Neural cell (in vitro differentiated cells): ENCODE measurements around the gene PRKCE. TPM values are rescaled to one million over a fixed set of nuclear protein-coding genes. Genes with fewer than 3 reads are reported as not detected.

ENCODE experiments used
- H2AFZ ChIP-seq: fragments of 200-600, 300-800 bp; sonication (generic), shearing (Covaris generic); 2 replicates; pipeline ENCODE4 v1.6.0; 2014; ENCODE audit warnings: low read depth, mild to moderate bottlenecking, antibody characterized with exemption, low read length, moderate library complexity
- H3F3A ChIP-seq: fragments of 200-600 bp; shearing (Covaris generic); 2 replicates; pipeline ENCODE4 v1.6.1; 2016; ENCODE audit warnings: mild to moderate bottlenecking, moderate library complexity, mixed read lengths, antibody characterized with exemption, low read length; ENCODE audit not compliant: insufficient read depth, poor library complexity, severe bottlenecking
- H3K27ac ChIP-seq: fragments of 200-600, 300-800 bp; sonication (generic), shearing (Covaris generic); 2 replicates; pipeline ENCODE4 v1.5.1; 2014; ENCODE audit warnings: mild to moderate bottlenecking, low read length, moderate library complexity
- H3K27me3 ChIP-seq: fragments of 300-800, 200-600 bp; sonication (generic), shearing (Covaris generic); 2 replicates; pipeline ENCODE4 v1.6.0; 2014; ENCODE audit warnings: mild to moderate bottlenecking, low read depth, low read length, moderate library complexity; ENCODE audit not compliant: insufficient read depth
- H3K36me3 ChIP-seq: fragments of 300-800, 200-600 bp; sonication (generic), shearing (Covaris generic); 2 replicates; pipeline ENCODE4 v1.5.1; 2014; ENCODE audit warnings: mild to moderate bottlenecking, antibody characterized with exemption, low read length, moderate library complexity; ENCODE audit not compliant: insufficient read depth
- H3K4me2 ChIP-seq: fragments of 300-800, 200-600 bp; sonication (generic), shearing (Covaris generic); 2 replicates; pipeline ENCODE4 v1.6.0; 2014; ENCODE audit warnings: mild to moderate bottlenecking, low read length
- H3K4me3 ChIP-seq: fragments of 300-800, 200-600 bp; sonication (generic), shearing (Covaris generic); 2 replicates; pipeline ENCODE4 v1.5.1; 2014; ENCODE audit warnings: mild to moderate bottlenecking, low read length, moderate library complexity
- H3K79me2 ChIP-seq: fragments of 200-600 bp; shearing (Covaris generic); replicated peaks from 2 replicates; pipeline ENCODE4 v1.6.0; 2014; ENCODE audit warnings: mild to moderate bottlenecking, low read length, moderate library complexity; ENCODE audit not compliant: insufficient read depth
- H3K9ac ChIP-seq: fragments of 300-800, 200-600 bp; sonication (generic), shearing (Covaris generic); 2 replicates; pipeline ENCODE4 v1.6.1; 2016; ENCODE audit warnings: mild to moderate bottlenecking, low read length, mixed read lengths
- H3K9me2 ChIP-seq: fragments of 200-600 bp; shearing (Covaris generic); 2 replicates; pipeline ENCODE4 v1.6.1; 2016; ENCODE audit warnings: mild to moderate bottlenecking, low read length, mixed read lengths; ENCODE audit not compliant: insufficient read depth
- H3K9me3 ChIP-seq: fragments of 200-600, 300-800 bp; sonication (generic), shearing (Covaris generic); 2 replicates; pipeline ENCODE4 v1.6.1; 2016; ENCODE audit warnings: mild to moderate bottlenecking, mixed run types, low read length, moderate library complexity, mixed read lengths
- H4K20me1 ChIP-seq: fragments of 200-600 bp; shearing (Covaris generic); 2 replicates; pipeline ENCODE4 v1.6.1; 2016; ENCODE audit warnings: mild to moderate bottlenecking, mixed run types; ENCODE audit not compliant: insufficient read depth
- CTCF ChIP-seq: fragments of 450-650 bp; IDR thresholded peaks from 2 replicates; pipeline ENCODE4 v1.5.1; 2014; ENCODE audit warnings: antibody characterized with exemption, mild to moderate bottlenecking, moderate library complexity; ENCODE audit not compliant: poor library complexity, severe bottlenecking
- EP300 ChIP-seq: fragments of 450-650 bp; conservative IDR thresholded peaks from 2 replicates; pipeline ENCODE4 v1.6.1; 2014; ENCODE audit warnings: antibody characterized with exemption, mild to moderate bottlenecking, moderate library complexity; ENCODE audit not compliant: poor library complexity, severe bottlenecking
- EZH2 ChIP-seq: fragments of 200-600, 300-800 bp; shearing (Covaris generic), sonication (generic); IDR thresholded peaks from 2 replicates; pipeline ENCODE4 v1.6.1; 2014; ENCODE audit warnings: antibody characterized with exemption, low read length, borderline replicate concordance, mild to moderate bottlenecking; ENCODE audit not compliant: insufficient read depth, poor library complexity, severe bottlenecking
- MXI1 ChIP-seq: fragments of 450-650 bp; conservative IDR thresholded peaks from 2 replicates; pipeline ENCODE4 v1.6.1; 2014; ENCODE audit warnings: antibody characterized with exemption, mild to moderate bottlenecking; ENCODE audit not compliant: poor library complexity, severe bottlenecking
- POLR2AphosphoS5 ChIP-seq: IDR thresholded peaks from 2 replicates; pipeline ENCODE4 v1.6.1; 2012
- RAD21 ChIP-seq: fragments of 450-650 bp; conservative IDR thresholded peaks from 2 replicates; pipeline ENCODE4 v1.6.1; 2014; ENCODE audit warnings: antibody characterized with exemption, mild to moderate bottlenecking, moderate library complexity
- REST ChIP-seq: IDR thresholded peaks from 2 replicates; pipeline ENCODE4 v1.6.1; 2012; ENCODE audit warnings: borderline replicate concordance
- SMC3 ChIP-seq: fragments of 450-650 bp; conservative IDR thresholded peaks from 2 replicates; pipeline ENCODE4 v1.6.1; 2014; ENCODE audit warnings: antibody characterized with exemption, mild to moderate bottlenecking, moderate library complexity; ENCODE audit not compliant: poor library complexity
- TAF1 ChIP-seq: IDR thresholded peaks from 2 replicates; pipeline ENCODE4 v1.6.1; 2012; ENCODE audit warnings: low read depth
- polyA plus RNA-seq: library from polyadenylated mRNA; depleted of rRNA; stranded (reverse); fragments of >200 nt; gene quantifications from 2 replicates; pipeline ENCODE4 v1.2.3, GENCODE V29; 2014

PRKCE gene
- polyA plus RNA-seq, 1 donor from 2014 or later, result 5.4 TPM

DNA sequence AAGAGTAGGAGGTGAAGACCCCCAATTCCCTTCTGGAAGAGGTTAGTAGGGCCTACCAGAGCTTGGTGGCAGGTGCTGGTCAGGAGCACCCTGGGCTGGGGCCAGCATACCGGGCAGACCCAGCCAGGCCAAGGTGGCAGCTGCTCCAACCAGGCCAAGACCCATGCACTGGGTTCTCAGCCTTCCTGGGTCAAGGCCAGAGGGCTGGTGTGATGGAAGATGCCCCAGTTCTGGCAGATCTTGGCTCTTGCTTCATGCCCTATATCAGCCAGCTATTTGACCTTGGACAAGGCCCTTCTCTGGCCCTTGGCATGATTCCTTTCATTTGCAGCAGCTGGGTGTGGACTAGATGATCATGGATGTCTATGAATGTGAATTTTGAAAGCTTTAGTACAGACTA is 57.7 kb downstream of the PRKCE start:
- H3K36me3 ChIP-seq, result no peaks in the 10 kb centered on the region
- H3K27ac ChIP-seq, result no peak overlapping the region
- TF ChIP-seq RAD21, result no peak
- TF ChIP-seq REST, result no peak
- TF ChIP-seq EP300, result no peak
- TF ChIP-seq TAF1, result no peak
- no peak for TF ChIP-seq EZH2
- no peak for TF ChIP-seq SMC3
- no peak for TF ChIP-seq POLR2AphosphoS5
- no peak for TF ChIP-seq MXI1
- TF ChIP-seq CTCF, result no peak
- H2AFZ ChIP-seq, result no peak overlapping the region
- H3K4me2 ChIP-seq, result no peak overlapping the region
- no peaks in the 10 kb centered on the region for H4K20me1 ChIP-seq
- no peaks in the 10 kb centered on the region for H3K79me2 ChIP-seq
- H3K4me3 ChIP-seq, result no peak overlapping the region
- no peak overlapping the region for H3K9ac ChIP-seq
- no peaks in the 10 kb centered on the region for H3K9me2 ChIP-seq
- H3F3A ChIP-seq, result no peaks in the 10 kb centered on the region
- no peaks in the 10 kb centered on the region for H3K9me3 ChIP-seq
- H3K27me3 ChIP-seq, result no peaks in the 10 kb centered on the region

GRCh38 chr2:45710468-45710867 is 59.0 kb downstream of the PRKCE start:
- Histone ChIP-seq H3K4me3 (no peak overlapping the region), H3F3A (no peaks in the 10 kb centered on the region), H3K9ac (no peak overlapping the region), H3K27me3 (no peaks in the 10 kb centered on the region), H2AFZ (no peak overlapping the region), H3K79me2 (no peaks in the 10 kb centered on the region), H4K20me1 (no peaks in the 10 kb centered on the region), H3K27ac (no peak overlapping the region), H3K9me2 (no peaks in the 10 kb centered on the region), H3K9me3 (no peaks in the 10 kb centered on the region), H3K4me2 (no peak overlapping the region), H3K36me3 (no peaks in the 10 kb centered on the region)
- TF ChIP-seq MXI1 (no peak), SMC3 (no peak), POLR2AphosphoS5 (no peak), RAD21 (no peak)

DNA sequence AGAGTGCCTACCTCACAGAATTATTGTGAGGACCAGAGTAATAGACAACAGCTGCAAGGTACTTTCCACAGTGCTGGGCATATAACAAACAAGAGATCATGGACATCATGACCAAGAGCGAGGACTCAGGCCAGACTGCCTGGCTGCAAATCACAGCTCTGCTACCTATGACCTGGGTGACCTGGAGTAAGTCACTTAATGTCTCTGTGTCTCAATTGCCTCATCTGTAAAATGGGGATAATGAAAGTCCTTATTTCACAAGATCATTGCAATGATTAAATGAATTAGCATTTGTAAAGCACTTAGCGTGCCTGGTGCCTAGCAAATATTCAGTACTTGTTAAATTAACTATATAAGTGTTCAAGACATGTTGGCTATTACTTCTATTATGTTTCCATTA is 59.7 kb downstream of the PRKCE start:
- no peaks in the 10 kb centered on the region for H3K36me3 ChIP-seq
- no peaks in the 10 kb centered on the region for H3K79me2 ChIP-seq
- H3K9ac ChIP-seq, result no peak overlapping the region
- H3K9me3 ChIP-seq, result no peaks in the 10 kb centered on the region
- H2AFZ ChIP-seq, result no peak overlapping the region
- H3F3A ChIP-seq, result no peaks in the 10 kb centered on the region
- H3K27me3 ChIP-seq, result no peaks in the 10 kb centered on the region
- no peak overlapping the region for H3K4me3 ChIP-seq
- no peak overlapping the region for H3K27ac ChIP-seq
- TF ChIP-seq POLR2AphosphoS5 (no peak), MXI1 (no peak), CTCF (no peak), EZH2 (no peak), SMC3 (no peak), EP300 (no peak), TAF1 (no peak), REST (no peak), RAD21 (no peak)
- no peak overlapping the region for H3K4me2 ChIP-seq
- H3K9me2 ChIP-seq, result no peaks in the 10 kb centered on the region
- no peaks in the 10 kb centered on the region for H4K20me1 ChIP-seq
